Activated T-helper 1 cell treated with Interleukin-2 at 50 U/mL for 16 hours (primary cell): ENCODE data around the gene NEU1.
"Not testable (repeated sequence)": the region's sequence is repeated elsewhere in the genome, so short reads cannot be mapped to it uniquely, and the experiment has no call there.

Source experiments
- DNase-seq: peaks from one replicate; pipeline ENCODE4 v3.0.0-alpha.2; 2020; ENCODE audit warnings: low read depth

The NEU1 gene

DNA sequence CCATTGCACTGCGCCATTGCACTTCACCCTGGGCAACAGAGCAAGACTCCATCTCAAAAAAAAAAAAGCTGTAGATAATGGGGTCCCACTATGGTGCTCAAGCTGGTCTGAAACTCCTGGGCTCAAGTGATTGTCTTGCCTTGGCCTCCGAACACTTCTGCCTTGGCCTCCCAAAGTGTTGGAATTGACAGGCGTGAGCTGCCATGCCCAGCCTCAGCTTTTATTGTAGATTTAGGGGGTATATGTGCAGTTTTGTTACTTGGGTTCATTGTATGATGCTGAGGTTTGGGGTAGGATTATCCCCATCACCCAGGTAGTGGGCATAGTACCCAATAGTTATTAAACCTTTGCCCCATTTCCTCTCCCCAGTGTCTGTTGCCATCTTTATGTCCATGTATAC lies 23.7 kb downstream of the NEU1 start:
- DNase-seq: no peak

DNA sequence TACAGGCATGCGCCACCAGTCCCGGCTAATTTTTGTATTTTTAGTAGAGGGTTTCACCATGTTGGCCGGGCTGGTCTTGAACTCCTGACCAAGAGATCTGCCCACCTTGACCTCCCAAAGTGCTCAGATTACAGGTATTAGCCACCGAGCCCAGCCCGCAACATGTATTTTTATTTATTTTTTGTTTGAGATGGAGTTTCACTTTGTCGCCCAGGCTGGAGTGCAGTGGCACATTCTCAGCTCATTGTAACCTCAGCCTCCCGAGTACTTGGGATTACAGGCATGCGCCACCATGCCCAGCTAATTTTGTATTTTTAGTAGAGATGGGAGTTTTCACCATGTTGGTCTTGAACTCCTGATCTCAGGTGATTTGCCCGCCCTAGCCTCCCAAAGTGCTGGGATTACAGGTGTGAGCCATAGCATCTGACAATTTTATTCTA lies 24.5 kb downstream of the NEU1 start:
- DNase-seq: not testable (repeated sequence)

DNA sequence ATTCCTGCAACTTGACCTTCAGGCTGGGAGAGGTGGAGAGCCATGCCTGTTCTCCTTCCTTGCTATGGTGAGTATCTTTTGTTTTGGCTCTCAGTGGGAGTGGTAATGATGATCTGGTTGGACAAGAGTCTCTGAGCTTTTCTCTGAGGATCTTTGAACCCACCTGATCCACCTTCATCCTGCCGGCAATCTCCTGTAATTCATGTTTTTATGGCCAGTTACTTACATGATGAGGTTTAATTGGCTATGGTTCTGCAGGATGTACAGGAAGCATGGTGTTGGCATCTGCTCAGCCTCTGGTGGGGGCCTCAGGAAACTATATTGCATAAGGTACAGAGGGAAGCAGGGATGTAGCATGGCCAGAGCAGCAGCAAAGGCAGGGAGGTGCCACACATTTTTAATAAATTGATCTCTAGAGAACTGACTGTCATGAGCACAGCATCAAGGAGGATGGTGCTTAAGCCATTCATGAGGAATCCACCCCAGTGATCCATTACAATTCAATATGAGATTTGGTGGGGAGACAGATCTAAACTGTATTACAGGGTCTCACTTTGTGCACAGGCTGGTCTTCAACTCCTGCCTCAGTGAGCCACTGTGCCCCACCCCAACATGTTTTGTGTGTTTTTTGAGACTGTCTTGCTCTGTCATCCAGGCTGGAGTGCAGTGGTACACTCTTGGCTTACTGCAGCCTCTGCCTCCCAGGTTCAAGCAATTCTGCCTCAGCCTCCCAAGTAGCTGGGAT lies 25.1 kb downstream of the NEU1 start:
- no peak for DNase-seq

DNA sequence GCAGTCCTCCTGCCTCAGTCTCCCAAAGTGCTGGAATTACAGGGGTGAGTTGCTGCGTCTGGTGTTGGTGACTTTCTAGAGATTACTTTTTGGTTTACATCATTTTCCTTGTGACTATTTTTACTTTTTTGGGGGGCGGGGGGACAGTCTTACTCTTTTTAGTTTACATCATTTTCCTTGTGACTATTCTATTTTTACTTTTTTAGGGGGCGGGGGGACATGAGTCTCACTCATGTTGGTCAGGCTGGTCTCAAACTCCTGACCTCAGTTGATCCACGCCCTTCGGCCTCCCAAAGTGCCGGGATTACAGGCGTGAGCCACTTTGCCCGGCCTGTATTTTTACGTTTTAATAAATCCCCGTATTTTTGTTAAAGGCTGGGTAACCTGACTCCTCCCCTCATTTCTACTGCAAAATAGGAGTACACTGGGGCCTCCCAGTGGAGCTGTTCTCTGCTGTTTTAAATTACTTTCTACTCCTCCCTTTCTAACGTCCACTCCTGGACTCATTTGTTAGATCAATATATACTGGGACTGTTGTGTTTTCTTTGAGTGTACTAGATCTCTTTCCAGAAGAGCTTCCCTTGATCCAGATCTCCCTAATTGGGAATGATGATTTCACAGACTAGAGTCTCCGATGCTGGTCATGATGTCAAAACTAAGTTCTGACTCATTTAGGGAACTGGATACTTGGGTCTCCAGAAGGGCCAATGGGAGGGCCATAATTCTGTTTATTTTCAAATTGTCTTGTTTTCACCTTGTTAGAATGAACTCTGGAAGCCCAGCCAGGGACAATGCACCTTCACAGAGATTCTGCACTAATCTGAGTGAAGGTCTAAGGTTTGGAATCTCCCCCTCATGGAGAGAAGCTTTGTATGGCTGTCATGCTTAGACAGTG lies 25.9 kb downstream of the NEU1 start:
- no peak for DNase-seq

DNA sequence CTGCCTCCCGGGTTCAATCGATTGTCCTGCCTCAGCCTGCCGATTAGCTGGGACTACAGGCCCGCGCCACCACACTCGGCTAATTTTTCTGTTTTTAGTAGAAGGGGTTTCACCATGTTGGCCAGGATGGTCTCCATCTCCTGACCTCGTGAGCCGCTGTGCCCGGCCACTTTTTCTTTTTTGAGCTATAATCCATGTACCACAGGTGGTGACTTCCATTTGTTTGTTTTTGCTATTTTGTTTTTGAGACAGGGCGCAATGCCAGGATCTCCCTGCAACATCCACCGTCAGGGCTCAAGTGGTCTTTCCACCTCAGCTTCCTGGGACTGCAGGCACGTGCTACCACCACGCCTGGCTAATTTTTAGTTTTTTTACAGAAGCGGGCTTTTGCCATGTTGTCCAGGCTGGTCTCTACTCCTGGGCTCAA lies 26.6 kb downstream of the NEU1 start:
- no peak for DNase-seq

DNA sequence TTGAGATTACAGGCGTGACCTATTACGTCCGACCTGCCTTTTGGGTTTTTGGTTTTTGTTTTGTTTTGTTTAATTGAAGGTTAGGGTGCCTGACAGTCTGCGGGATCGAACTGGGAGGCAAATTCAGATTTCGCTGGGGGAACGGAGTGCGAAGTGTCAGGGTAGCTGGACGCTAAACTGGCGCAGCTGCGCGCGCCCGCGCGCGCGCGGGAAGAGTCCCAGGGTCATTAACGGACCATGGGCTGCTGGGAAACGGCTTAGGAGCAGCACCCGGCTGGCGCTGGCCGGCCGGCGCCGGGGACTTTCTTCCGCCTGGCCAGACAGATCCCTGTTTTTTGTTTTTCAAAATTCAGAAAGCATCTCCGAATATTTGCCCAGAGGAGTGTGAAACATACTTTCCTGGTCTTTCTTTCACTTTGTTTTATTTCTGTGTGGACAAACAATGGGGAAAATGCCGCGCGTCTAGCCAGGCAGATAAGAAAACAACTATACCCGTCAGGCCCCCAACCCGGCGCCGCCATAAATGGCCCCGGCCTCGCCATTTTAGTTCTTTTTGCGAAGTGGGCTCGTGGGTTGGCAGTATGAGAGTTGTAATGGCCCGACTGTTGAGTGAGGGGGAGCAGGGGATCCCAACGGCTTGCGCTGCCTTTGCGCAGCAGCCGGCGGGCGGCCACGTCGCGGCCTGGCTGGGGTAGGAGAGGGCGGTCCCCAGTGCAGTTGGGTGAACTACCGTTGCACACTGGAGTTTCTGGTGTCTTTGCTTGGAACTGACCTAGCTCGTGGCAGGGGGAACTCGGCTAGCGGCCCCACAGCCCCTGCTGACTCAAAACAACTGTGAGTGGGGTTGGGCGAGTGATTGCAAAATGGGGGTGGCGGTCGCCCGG lies 28.0 kb downstream of the NEU1 start:
- DNase-seq: peak; percentile 63

DNA sequence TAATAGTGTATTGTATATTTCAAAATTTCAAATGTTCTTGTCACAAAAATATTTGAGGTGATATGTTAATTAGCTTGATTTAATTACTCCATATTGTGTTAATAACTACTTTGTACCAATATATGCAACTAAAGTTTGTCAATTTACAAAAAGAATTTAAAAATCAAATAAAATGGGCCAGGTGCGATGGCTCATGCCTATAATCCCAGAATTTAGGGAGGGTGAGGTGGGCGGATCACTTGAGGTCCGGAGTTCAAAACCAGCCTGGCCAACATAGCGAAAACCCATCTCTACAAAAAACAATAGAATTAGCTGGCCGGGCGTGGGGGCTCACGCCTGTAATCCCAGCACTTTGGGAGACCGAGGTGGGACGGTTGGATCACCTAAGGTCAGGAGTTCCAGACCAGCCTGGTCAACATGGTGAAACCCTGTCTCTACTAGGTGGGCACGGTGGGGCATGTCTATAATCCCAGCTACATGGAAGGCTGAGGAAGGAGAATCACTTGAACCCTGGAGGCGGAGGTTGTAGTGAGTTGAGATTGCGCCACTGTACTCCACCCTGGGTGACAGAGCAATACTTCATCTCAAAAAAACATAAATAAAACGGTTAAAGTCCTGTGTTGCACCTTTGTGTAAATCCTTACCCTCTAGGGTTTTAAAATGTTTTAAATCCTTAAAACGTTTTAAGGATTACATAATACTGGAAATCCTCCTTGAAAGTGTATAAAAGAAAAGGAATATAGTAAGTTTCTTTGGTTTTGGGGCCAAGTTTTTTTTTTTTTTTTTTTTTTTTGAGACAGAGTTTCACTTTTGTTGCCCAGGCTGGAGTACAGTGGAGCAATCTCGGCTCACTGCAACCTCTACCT lies 31.0 kb downstream of the NEU1 start:
- DNase-seq: no peak

DNA sequence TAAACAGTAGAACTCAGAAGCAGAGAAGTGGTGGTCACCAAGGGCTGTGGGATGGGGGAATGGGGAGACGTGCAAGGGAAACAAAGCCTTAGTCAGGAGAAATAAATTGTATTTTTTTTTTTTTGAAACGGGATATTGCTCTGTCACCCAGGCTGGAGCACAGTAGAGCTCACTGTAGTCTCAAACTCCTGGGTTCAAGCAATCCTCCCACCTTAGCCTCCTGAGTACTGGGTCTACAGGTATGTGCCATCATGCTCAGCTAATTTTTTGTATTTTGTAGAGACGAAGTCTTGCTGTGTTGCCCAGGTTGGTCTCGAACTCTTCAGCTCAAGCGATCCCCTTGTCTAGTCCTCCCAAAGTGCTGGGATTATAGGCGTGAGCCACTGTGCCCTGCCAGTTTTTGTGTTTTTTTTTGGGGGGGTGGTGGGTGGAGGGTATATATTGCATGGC lies 31.7 kb downstream of the NEU1 start:
- DNase-seq: no peak

DNA sequence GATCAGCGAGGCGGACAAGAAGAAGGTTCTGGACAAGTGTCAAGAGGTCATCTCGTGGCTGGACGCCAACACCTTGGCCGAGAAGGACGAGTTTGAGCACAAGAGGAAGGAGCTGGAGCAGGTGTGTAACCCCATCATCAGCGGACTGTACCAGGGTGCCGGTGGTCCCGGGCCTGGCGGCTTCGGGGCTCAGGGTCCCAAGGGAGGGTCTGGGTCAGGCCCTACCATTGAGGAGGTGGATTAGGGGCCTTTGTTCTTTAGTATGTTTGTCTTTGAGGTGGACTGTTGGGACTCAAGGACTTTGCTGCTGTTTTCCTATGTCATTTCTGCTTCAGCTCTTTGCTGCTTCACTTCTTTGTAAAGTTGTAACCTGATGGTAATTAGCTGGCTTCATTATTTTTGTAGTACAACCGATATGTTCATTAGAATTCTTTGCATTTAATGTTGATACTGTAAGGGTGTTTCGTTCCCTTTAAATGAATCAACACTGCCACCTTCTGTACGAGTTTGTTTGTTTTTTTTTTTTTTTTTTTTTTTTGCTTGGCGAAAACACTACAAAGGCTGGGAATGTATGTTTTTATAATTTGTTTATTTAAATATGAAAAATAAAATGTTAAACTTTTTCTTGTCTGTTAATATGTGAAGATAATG lies 32.9 kb downstream of the NEU1 start:
- DNase-seq: no peak

DNA sequence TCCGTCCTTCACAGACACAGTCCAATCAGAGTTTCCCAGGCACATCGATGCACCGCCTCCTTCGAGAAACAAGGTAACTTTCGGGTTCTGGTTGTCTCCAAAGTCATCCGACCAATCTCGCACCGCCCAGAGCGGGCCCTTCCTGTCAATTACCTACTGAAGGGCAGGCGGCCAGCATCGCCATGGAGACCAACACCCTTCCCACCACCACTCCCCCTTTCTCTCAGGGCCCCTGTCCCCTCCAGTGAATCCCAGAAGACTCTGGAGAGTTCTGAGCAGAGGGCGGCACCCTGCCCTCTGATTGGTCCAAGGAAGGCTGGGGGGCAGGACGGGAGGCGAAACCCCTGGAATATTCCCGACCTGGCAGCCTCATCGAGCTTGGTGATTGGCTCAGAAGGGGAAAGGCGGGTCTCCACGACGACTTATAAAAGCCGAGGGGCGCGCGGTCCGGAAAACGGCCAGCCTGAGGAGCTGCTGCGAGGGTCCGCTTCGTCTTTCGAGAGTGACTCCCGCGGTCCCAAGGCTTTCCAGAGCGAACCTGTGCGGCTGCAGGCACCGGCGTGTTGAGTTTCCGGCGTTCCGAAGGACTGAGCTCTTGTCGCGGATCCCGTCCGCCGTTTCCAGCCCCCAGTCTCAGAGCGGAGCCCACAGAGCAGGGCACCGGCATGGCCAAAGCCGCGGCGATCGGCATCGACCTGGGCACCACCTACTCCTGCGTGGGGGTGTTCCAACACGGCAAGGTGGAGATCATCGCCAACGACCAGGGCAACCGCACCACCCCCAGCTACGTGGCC lies 35.1 kb downstream of the NEU1 start, which contains the start of gene HSPA1B:
HSPA1B (plus strand) TSS at position 453 of the 794 bp plus-strand sequence; CDS start at position 666, 213 bp downstream.
- DNase-seq: peak; percentile 81

DNA sequence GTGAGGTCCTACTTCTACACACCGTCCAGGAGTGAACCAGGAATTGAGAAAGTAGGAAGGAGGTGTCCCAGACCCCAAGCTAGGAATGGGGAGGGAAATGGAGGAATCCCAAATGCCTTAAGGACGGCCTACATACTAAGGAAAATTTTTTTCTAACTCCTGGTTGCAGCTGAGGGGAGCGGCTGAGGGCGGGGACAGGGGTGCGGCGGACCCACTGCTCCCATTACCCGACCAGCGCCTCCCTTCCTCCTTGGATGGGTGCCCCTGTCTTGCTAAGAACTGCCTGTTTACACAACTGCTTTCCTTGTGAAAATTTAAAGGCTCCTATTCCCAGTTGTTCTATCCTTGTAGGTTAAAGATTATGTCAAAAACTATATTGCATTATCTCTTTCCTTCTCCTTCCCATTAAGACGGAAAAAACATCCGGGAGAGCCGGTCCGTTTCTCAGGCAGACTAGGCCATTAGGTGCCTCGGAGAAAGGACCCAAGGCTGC lies 35.8 kb downstream of the NEU1 start:
- peak; percentile 19 for DNase-seq

DNA sequence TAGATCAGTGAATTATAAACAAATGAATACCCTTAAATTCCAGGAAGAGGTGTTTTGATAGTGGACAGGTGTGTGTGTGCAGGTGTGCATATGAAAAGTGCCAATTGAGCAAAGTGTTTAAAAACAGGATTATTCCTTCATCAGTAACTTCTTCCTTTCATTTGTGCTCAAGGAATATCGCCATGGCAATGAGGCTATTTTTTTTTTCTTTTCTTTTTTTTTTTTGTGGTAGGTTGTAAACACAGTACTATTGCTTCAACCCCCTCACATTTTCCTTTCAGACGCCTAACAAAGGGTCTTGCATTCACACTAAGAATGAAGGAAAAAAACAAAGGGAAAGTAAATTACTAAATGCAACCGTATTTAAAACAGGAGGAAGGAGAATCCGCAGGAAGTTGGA lies 37.1 kb downstream of the NEU1 start:
- DNase-seq: no peak

DNA sequence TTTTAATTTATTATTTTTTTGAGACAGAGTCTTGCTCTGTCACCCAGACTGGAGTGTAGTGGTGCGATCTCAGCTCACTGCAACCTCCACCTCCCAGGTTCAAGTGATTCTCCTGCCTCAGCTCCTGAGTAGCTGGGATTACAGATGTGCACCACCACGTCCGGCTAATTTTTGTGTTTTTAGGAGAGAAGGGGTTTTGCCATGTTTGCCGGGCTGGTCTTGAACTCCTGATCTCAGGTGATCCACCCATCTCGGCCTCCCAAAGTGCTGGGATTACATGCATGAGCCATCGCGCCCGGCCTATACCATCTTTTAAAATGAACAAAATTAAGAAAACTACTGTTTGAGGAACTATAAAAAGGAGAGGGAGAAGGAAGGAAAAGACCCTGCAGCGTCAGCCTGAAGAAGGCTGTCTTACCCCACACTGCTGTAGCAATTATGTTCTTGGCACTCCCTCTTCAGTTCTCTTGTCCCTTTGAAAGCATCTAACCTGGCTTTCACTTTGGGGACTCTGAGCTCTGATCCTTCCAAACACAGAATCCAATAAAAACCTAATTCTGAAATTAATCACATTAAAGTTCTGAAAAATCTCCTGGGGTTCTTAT lies 38.9 kb downstream of the NEU1 start:
- DNase-seq: not testable (repeated sequence)

DNA sequence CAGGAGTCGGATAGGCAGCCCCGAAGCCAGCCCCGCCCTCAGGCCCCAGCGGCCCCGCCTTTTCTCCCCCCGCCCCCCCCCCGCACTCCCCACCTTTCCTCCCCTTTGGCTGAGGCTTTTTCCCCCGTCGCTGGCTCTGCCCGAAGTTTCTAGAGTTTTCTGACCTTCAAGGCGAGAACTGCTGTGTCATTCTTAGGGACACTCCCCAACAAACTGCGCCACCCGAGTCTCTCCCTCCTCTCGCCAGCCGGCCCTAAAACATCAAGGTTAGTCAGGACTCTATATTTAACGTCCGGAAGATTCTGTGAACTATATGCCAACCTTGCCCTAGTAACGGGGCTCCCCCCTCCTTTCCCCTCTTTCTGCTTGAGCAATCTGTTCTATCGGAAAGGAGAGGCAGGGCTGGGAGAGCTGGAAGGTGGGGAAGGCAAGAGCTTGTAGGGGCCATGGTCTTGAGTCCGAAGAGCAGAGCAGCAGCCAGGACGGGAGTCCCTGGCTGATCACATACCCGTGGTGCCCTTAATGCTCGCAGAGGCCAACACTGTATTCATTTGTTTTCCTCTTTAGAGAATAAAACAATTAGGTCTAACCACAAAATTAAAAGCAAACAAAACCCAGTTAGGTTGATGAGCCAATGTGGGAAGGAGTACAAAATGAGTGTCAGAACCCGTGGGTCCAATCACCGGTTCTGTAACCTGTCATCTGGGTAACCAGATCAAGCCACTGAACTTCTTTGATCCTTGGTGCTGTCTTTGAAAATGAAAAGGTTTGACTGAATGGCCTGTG lies 40.4 kb downstream of the NEU1 start:
- peak; percentile 46 for DNase-seq

DNA sequence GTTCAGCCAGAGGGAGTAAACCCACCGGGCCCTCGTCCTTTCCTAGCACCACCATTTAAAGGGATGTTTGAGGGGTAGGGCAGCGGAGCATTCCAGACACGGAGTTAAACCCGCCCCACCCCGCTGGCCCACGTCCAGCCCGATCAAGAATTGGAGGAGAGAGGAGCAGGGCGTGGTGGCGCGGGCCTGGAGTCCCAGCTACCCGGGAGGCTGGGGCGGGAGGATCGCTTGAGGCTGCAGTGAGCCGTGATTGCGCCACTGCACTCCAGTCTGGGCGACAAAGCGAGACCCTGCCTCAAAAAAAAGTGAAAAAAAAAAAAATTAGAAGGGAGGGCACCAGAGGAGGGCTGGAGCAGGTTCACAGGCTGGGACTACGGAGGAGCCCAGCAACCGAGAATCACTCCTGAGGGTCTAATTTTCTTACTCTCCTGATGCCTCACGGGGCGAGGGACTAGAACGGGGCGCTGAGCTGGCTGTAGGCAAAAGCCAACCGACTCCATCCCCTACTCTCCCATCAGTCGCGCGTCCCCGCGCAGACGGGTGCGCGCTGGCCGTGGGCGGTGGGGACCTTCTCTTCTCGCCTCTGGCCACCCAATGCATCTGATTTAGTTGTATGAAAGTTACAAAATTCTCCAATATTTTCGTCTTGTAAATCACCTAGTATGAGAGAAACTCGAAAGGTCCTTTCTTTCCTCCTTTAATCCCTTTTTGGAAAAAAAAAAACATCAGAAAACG lies 41.2 kb downstream of the NEU1 start:
- DNase-seq: peak; percentile 25

DNA sequence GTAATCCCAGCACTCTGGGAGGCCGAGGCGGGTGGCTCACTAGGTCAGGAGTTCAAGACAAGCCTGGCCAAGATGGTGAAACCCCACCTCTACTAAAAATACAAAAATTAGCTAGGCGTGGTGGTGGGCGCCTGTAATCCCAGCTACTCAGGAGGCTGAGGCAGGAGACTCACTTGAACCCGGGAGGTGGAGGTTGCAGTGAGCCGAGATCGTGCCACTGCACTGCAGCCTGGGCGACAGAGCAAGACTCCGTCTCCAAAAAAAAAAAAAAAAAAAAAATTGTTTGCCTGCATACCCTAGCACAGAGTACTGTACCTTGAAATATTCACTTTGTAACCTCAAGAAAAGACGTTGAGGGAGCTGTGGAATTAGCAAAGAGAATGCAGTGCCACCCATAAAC lies 42.2 kb downstream of the NEU1 start:
- DNase-seq: not testable (repeated sequence)

DNA sequence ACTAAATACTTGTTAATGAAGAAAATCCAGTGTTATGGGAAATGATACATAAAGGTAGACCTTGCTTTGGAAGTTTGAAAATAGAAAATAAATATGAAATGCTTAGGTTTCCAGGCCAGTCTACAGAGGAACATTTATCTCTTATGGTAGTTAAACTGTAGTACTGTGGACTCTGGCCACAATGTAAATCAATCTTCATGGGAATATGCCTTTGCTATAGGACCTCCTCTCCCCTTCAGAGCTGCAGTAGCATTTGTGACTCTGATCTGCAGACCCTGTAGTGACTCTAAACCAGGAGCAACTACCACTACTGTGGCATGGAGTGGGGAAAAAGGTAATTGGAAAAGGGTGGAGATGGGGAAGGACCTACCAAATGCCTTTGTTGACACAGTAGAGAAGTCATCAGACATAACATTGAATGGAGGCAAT lies 42.7 kb downstream of the NEU1 start:
- no peak for DNase-seq
